H7 (cell line): ENCODE results near the gene KDM2A. TPM values are rescaled to one million over a fixed set of nuclear protein-coding genes. Genes with fewer than 3 reads are reported as not detected.

ENCODE experiments used
- DNase-seq: peaks from one replicate; pipeline ENCODE4 v3.0.0; 2012
- H3K27me3 ChIP-seq: 2 replicates; pipeline ENCODE4 v1.6.0; 2011; ENCODE audit warnings: mild to moderate bottlenecking, low read length; ENCODE audit not compliant: control insufficient read depth, insufficient read depth
- H3K36me3 ChIP-seq: replicated peaks from 2 replicates; pipeline ENCODE4 v1.5.1; 2011; ENCODE audit warnings: low read length; ENCODE audit not compliant: control insufficient read depth, insufficient read depth
- H3K4me3 ChIP-seq: 2 replicates; pipeline ENCODE4 v1.5.1; 2011; ENCODE audit warnings: low read depth, mild to moderate bottlenecking, control low read depth, low read length, moderate library complexity; ENCODE audit not compliant: insufficient read depth
- total RNA-seq: library from RNA; depleted of rRNA; stranded (reverse); fragments of >200 nt; shearing (Covaris generic); gene quantifications from 2 replicates; pipeline ENCODE4 v1.2.3, GENCODE V29; 2014

The KDM2A gene
- total RNA-seq, 1 experiment from 2014 or later: 29.2 TPM

DNA sequence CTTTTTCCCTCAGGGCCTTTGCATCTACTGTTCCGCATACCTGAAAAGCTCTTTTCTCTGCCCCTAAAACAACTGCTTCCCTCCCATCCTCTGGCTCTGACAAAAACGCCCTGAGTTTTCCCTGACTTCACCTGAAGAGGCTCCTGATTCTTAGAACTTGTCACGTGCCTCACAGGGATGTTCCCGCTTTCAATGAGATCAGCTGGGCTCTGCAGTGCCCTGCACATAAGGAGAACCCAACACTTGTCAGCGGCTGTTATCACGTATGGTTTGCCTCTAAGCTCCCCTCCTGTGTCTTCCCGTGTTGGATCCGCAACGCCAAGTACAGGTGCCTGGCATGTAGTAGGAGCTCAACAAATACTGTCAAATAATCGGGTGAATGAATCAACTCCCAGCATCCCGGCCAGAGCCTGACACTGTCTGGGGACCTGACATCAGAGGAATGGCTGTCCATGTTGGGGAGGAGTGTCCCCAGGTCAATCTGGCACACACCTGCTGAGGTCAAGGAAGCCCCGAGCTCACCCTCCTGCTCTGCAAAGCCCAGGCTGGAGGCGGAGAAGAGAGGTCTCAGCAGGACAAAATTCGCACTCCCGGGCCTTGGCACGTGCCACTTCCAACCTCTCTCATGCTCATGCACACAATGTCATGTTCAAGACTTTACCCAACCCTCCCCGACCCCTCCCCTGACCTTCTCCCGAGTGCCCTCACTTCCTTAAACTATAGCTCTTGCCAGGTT, 143.1 kb downstream of the KDM2A start:
- peak; percentile 46 for DNase-seq
- Histone ChIP-seq H3K4me3 (peak overlapping the region; percentile 47), H3K36me3 (no peaks in the 10 kb centered on the region), H3K27me3 (peaks cover 7% of the 10 kb centered on the region)

DNA sequence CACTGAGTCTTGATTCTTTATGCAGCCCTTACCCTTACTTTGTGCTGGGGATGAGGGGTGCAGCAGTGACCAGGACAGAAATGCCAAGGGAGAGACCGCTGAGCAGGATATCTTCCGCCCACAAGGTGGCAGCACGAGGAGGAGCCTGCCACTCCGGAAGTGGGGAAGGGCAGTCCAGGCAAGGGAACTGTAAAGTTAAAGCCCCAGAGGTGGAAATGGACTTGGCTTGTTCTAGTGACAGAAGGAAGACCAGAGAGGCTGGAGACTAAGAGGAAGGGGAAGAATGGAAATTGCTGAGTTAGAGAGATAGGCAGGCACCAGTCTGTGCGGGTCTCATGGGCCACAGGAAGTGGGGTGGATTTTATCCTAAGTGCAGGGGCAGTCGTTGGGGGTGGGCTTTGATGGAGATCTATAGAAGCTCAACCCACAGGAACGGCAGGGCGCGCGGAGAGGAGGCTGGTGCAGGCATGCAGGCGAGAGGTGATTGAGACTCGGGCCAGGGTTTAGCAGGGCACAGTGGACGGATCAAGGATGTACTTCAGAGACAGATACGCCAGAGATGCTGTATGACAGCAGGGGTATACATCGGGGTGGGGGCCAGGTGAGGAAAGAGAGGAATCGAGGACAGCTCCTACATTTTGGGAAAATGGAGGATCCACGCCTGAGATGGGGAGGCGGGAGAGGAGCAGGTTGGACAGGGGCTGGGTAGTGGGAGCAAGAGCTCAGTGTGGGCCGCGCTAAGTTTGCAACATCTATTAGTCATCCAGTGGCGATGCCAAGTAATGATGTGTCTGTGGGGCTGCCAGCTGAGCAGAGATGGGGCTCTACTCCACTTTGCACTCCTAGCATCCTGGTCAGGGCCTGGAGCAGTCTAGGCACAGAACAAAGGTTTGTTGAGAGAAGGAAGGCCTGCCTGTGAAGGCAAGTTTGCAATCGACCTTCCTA, 143.9 kb downstream of the KDM2A start:
- H3K4me3 ChIP-seq: no peak overlapping the region
- peaks cover 1% of the 10 kb centered on the region for H3K36me3 ChIP-seq
- H3K27me3 ChIP-seq: peaks cover 7% of the 10 kb centered on the region
- peak; percentile 93 for DNase-seq

GRCh38 chr11:67264260-67264659, 145.2 kb downstream of the KDM2A start:
- Histone ChIP-seq H3K36me3 (peaks cover 5% of the 10 kb centered on the region), H3K27me3 (peaks cover 7% of the 10 kb centered on the region), H3K4me3 (no peak overlapping the region)
- no peak for DNase-seq

- DNase-seq: no peak
- Histone ChIP-seq H3K36me3 (peaks cover 5% of the 10 kb centered on the region), H3K27me3 (peaks cover 7% of the 10 kb centered on the region), H3K4me3 (no peak overlapping the region)
Measured at GRCh38 chr11:67264877-67265632, 146.0 kb downstream of the KDM2A start.

DNA sequence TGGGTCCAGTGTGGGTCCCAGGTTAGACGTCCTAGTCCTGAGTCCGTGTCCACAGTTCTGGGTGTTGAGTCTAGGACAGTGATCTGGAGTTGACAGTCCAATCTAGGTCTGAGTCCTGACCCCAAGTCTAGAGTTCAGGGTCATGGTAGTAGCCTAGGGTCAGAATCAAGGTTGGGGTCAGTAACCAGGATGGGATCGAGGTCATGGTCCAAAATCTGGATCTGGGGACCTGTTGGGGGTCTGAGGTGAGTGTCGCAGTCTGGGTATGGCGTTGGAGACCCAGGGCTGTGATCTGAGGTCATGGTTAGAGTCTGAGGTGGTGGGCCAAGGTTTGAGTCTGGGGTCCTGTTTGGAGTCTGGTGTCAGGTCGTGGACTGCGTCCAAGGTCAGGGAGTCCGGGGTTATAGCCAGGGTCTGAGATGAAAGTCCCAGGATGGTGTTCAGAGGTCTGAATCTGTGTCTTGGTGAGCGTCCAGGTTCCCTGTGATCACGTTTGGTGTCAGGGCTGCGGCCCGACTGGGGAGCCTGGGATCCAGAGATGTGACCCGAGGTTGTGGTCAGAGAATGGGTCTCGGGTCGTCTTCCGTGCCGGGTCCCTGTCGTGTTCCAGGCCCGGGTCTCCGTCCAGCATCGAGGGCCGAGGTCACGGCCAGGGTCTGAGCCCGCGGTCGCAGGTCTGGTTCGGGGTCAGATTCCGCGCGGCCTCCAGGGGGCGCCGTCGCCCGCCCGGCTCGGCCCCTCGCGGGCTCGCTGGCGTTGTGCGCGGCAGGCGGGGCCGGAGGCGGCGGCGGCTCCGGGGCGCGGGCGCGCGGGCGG, 146.8 kb downstream of the KDM2A start:
- Histone ChIP-seq H3K4me3 (no peak overlapping the region), H3K27me3 (peaks cover 7% of the 10 kb centered on the region), H3K36me3 (peaks cover 5% of the 10 kb centered on the region)
- peak; percentile 98 for DNase-seq

DNA sequence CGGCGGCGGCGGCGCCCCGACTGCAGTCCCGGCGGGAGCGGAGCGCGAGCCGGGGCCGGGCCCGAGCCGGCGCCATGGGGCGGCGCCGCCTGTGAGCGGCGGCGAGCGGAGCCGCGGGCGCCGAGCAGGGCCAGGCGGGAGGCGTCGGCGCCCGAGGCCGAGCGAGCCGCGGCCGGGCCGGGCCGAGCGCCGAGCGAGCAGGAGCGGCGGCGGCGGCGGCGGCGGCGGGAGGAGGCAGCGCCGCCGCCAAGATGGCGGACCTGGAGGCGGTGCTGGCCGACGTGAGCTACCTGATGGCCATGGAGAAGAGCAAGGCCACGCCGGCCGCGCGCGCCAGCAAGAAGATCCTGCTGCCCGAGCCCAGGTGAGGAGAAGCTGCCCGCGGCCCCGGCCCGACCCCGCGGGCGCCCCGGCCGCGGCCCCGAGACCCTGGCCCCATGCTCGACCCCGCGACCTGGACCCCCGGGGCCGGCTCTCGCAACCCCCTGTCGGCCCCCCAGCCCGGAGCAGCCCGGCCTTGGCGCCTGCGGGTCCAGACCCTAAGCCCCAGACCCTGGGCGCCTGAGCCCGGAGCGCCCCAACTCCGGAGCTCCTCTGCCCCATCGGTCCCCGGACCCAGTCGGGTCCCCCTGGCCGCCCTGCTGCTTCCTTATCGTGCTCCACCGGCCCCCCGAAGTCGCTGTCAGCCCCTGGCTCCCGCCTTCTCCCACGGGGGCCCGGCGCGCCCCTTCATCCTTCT, 147.6 kb downstream of the KDM2A start, which contains the start of gene GRK2:
Gene GRK2, plus strand, starts transcription at position 25 of the 739 bp plus-strand sequence. Its CDS starts 227 bp downstream, at position 252.
- peak within 1 kb of the TSS; percentile 75 for H3K4me3 ChIP-seq

GRCh38 chr11:67267188-67268080, 148.4 kb downstream of the KDM2A start:
- peak; percentile 32 for DNase-seq
- peaks cover 2% of the 10 kb centered on the region for H3K27me3 ChIP-seq
- H3K36me3 ChIP-seq: peaks cover 5% of the 10 kb centered on the region
- H3K4me3 ChIP-seq: peak overlapping the region; percentile 75

More for the DNA sequence above, 147.6 kb downstream of the KDM2A start, which contains the start of gene GRK2:
- Histone ChIP-seq H3K36me3 (peaks cover 5% of the 10 kb centered on the region), H3K27me3 (peaks cover 7% of the 10 kb centered on the region)
- DNase-seq: peak; percentile 82

DNA sequence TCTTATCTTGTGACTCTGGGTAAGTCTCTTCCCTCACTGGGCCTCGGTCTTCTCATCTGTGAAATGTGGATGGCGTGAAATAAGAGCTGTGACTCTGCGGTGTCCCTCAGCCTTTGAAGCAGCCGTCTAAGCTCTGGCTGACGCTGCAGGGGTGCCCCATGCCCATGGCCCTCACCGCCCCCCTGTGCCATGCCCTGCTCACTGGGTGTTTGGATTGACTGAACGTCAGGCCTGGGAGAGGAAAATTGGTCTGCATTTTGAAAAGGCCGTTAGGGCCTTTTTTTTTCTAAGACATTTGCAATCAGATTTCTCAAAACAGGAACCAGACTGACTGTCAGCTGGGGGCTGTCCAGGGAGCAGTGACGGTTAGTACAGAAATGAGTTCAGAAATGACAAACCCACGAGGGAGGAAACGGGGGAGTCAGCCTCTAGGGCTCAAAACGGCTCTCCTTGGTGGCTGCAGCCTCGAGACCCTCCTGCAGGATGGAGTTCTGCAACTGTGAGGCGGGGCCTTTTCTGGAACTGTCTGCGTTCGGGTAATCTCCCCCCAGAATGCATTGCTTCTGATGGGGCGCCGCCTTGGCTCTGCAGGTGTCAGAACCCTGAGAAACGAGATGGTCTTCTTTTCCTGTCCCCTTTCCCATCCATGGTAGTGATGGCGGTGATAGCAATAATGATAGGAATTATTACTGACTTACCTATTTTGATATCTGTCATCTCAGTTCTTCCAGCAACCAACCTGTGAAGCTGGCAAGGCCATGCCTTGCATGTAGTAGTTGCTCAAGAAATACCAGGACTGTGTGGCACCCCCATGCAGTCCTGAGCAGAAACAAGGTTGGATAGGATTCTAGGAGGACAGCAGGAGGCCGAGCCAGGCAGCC, 149.3 kb downstream of the KDM2A start:
- H3K36me3 ChIP-seq: peaks cover 5% of the 10 kb centered on the region
- H3K27me3 ChIP-seq: peaks cover 2% of the 10 kb centered on the region; the same call in 1 of the 2 replicates
- peak; percentile 35 for DNase-seq
- H3K4me3 ChIP-seq: no peak overlapping the region

- DNase-seq: peak; percentile 42
- Histone ChIP-seq H3K36me3 (peaks cover 5% of the 10 kb centered on the region), H3K4me3 (no peak overlapping the region), H3K27me3 (peaks cover 2% of the 10 kb centered on the region; the same call in 1 of the 2 replicates)
Measured at GRCh38 chr11:67268962-67269268, 149.9 kb downstream of the KDM2A start.

GRCh38 chr11:67269401-67270255, 150.6 kb downstream of the KDM2A start:
- Histone ChIP-seq H3K36me3 (peaks cover 5% of the 10 kb centered on the region), H3K27me3 (peaks cover 2% of the 10 kb centered on the region; the same call in 1 of the 2 replicates), H3K4me3 (no peak overlapping the region)
- peak; percentile 51 for DNase-seq
